Measurements from ENCODE around the gene HEXD. TPM values are rescaled to one million over a fixed set of nuclear protein-coding genes. Genes with fewer than 3 reads are reported as not detected.

HEXD gene
- total RNA-seq, 1 experiment from 2014 or later = 30.0 TPM

GRCh38 chr17:82412535-82413520, 5.3 kb upstream of the HEXD start:
- H3K4me2 ChIP-seq = no peak overlapping the region
- H3F3A ChIP-seq (ENCODE audit: insufficient read depth, low read depth) = no peaks in the 10 kb centered on the region
- peaks cover 9% of the 10 kb centered on the region for H4K20me1 ChIP-seq (ENCODE audit: insufficient read depth)
- no peak overlapping the region for H2AFZ ChIP-seq
- H3K27ac ChIP-seq = no peak overlapping the region
- H3K4me1 ChIP-seq (replicated peaks; ENCODE audit: insufficient read depth) = no peaks in the 10 kb centered on the region
- 0 out of 2 replicates have a peak, but pooled peaks cover 3% of the 10 kb centered on the region for H3K79me2 ChIP-seq (ENCODE audit: low read depth)
- H3K36me3 ChIP-seq (ENCODE audit: low read depth) = no peaks in the 10 kb centered on the region
- TF ChIP-seq CTCF (conservative IDR thresholded peaks at IDR 0.05) (no peak), EZH2 (IDR thresholded peaks at IDR 0.05; ENCODE audit: low read depth) (no peak)
- H3K4me3 ChIP-seq = no peak overlapping the region
- POLR2A ChIA-PET (ENCODE audit: unreplicated experiment) = no interaction called here
- H3K9me2 ChIP-seq (ENCODE audit: insufficient read depth) = no peaks in the 10 kb centered on the region
- no TSS peak for BruUV-seq (replicated peaks)
- intact Hi-C loops (cut with micrococcal nuclease; ENCODE audit: unreplicated experiment) = loop anchor here (5.0 kb wide), 1 partner anchor 61 kb away; no protein-coding TSS in a partner anchor
- no peak for DNase-seq
- CTCF ChIA-PET = interaction anchor here (0.6 kb wide), 1 partner anchor 43 kb away, joined by 3 read pairs; no protein-coding TSS in a partner anchor
- H3K27me3 ChIP-seq (ENCODE audit: insufficient read depth, low read depth) = no peaks in the 10 kb centered on the region
- H3K9me3 ChIP-seq (ENCODE audit: insufficient read depth, low read depth) = no peaks in the 10 kb centered on the region

- no peak overlapping the region for H3K4me2 ChIP-seq
- no peaks in the 10 kb centered on the region for H3K9me2 ChIP-seq (ENCODE audit: insufficient read depth)
- no peaks in the 10 kb centered on the region for H3K27me3 ChIP-seq (ENCODE audit: insufficient read depth, low read depth)
- DNase-seq = peak in 1 of 2 experiments; percentile 27
- H3K4me3 ChIP-seq = no peak overlapping the region
- H4K20me1 ChIP-seq (ENCODE audit: insufficient read depth) = peaks cover 9% of the 10 kb centered on the region
- H3F3A ChIP-seq (ENCODE audit: insufficient read depth, low read depth) = no peaks in the 10 kb centered on the region
- ChIA-PET CTCF (no interaction called here), POLR2A (ENCODE audit: unreplicated experiment) (no interaction called here)
- H3K27ac ChIP-seq = no peak overlapping the region
- H3K4me1 ChIP-seq (replicated peaks; ENCODE audit: insufficient read depth) = peaks cover 8% of the 10 kb centered on the region
- 0 out of 2 replicates have a peak, but pooled peaks cover 3% of the 10 kb centered on the region for H3K79me2 ChIP-seq (ENCODE audit: low read depth)
- no TSS peak for BruUV-seq (replicated peaks)
- TF ChIP-seq EZH2 (IDR thresholded peaks at IDR 0.05; ENCODE audit: low read depth) (no peak), CTCF (conservative IDR thresholded peaks at IDR 0.05) (peak; percentile 53; the same call in 1 of the 2 replicates)
- H3K9me3 ChIP-seq (ENCODE audit: insufficient read depth, low read depth) = no peaks in the 10 kb centered on the region
- intact Hi-C loops (cut with micrococcal nuclease; ENCODE audit: unreplicated experiment) = loop anchor here (5.0 kb wide), 2 partner anchors 62 to 138 kb away; no protein-coding TSS in a partner anchor
- no peaks in the 10 kb centered on the region for H3K36me3 ChIP-seq (ENCODE audit: low read depth)
- no peak overlapping the region for H2AFZ ChIP-seq
Observed at GRCh38 chr17:82414548-82415281, 3.4 kb upstream of the HEXD start.

GRCh38 chr17:82415336-82415735, 2.8 kb upstream of the HEXD start:
- Histone ChIP-seq H3K4me3 (no peak overlapping the region), H3K27ac (no peak overlapping the region), H3K4me1 (replicated peaks; ENCODE audit: insufficient read depth) (peaks cover 9% of the 10 kb centered on the region), H4K20me1 (ENCODE audit: insufficient read depth) (peaks cover 9% of the 10 kb centered on the region), H3K27me3 (ENCODE audit: insufficient read depth, low read depth) (no peaks in the 10 kb centered on the region), H3F3A (ENCODE audit: insufficient read depth, low read depth) (no peaks in the 10 kb centered on the region), H3K9me2 (ENCODE audit: insufficient read depth) (no peaks in the 10 kb centered on the region), H3K9me3 (ENCODE audit: insufficient read depth, low read depth) (no peaks in the 10 kb centered on the region), H3K4me2 (no peak overlapping the region), H3K79me2 (ENCODE audit: low read depth) (0 out of 2 replicates have a peak, but pooled peaks cover 3% of the 10 kb centered on the region), H3K36me3 (ENCODE audit: low read depth) (0 out of 2 replicates have a peak, but pooled peaks cover 3% of the 10 kb centered on the region), H2AFZ (no peak overlapping the region)
- ChIA-PET POLR2A (ENCODE audit: unreplicated experiment) (no interaction called here), CTCF (no interaction called here)
- intact Hi-C loops (cut with micrococcal nuclease; ENCODE audit: unreplicated experiment) = loop anchor here (5.0 kb wide), 1 partner anchor 137 kb away; no protein-coding TSS in a partner anchor
- TF ChIP-seq CTCF (conservative IDR thresholded peaks at IDR 0.05) (no peak), EZH2 (IDR thresholded peaks at IDR 0.05; ENCODE audit: low read depth) (no peak)
- DNase-seq = no peak
- BruUV-seq (replicated peaks) = no TSS peak
